ENCODE data around the gene DPP6. TPM values are rescaled to one million over a fixed set of nuclear protein-coding genes. Genes with fewer than 3 reads are reported as not detected.

The DPP6 gene
- polyA plus RNA-seq, 1 of the 3 experiments (the other 2 are of a cell fraction) = not detected

- 51% methylated on average over 22 of the region's 23 CpGs for WGBS (ENCODE audit: low lambda C conversion rate)
- no peaks in the 10 kb centered on the region for H3F3A ChIP-seq (replicated peaks; ENCODE audit: insufficient read depth)
- CTCF ChIA-PET = no interaction called here
Measured at GRCh38 chr7:154338701-154339506, 286.7 kb downstream of the DPP6 start.

More at GRCh38 chr7:154338701-154339506, 286.7 kb downstream of the DPP6 start:
- Histone ChIP-seq H3K79me2 (ENCODE audit: insufficient read depth) (no peaks in the 10 kb centered on the region), H4K20me1 (ENCODE audit: insufficient read depth) (no peaks in the 10 kb centered on the region), H3K36me3 (replicated peaks in 1 of 2; ENCODE audit: control insufficient read depth in 1 of 2, insufficient read depth in 2 of 2, low read length in 1 of 2) (no peaks in the 10 kb centered on the region), H3K9me2 (no peaks in the 10 kb centered on the region), H2AFZ (ENCODE audit: low read depth) (no peak overlapping the region), H3K4me3 (ENCODE audit: low read depth in 2 of 2, low read length in 1 of 2) (no peak overlapping the region), H3K27me3 (ENCODE audit: insufficient read depth) (no peaks in the 10 kb centered on the region), H3K9ac (no peak overlapping the region), H3K9me3 (no peaks in the 10 kb centered on the region; the same call in 1 of the 2 replicates), H3K4me1 (ENCODE audit: control insufficient read depth in 1 of 2, insufficient read depth in 2 of 2, low read depth in 1 of 2, low read length in 1 of 2) (no peaks in the 10 kb centered on the region), H3K4me2 (no peak overlapping the region), H3K27ac (ENCODE audit: low read depth in 2 of 2, low read length in 1 of 2) (no peak overlapping the region)
- POLR2A ChIA-PET = interaction anchor here (0.7 kb wide), 1 partner anchor 12 kb away, joined by 3 read pairs; no protein-coding TSS in a partner anchor
- DNase-seq = no peak
- no peak for TF ChIP-seq RXRA (IDR thresholded peaks at IDR 0.05; ENCODE audit: borderline replicate concordance, low read depth)
- TF ChIP-seq ZBTB33 (IDR thresholded peaks at IDR 0.05; ENCODE audit: borderline replicate concordance, low read depth) = no peak
- no peak for TF ChIP-seq SMC3 (IDR thresholded peaks at IDR 0.05; ENCODE audit: low read depth, low read length)
- TF ChIP-seq RAD21 (IDR thresholded peaks at IDR 0.05; ENCODE audit: low read length) = no peak
- TF ChIP-seq CTCF (IDR thresholded peaks at IDR 0.05) = no peak
- no peak for TF ChIP-seq PBX3 (IDR thresholded peaks at IDR 0.05)
- no peak for TF ChIP-seq MEF2A (IDR thresholded peaks at IDR 0.05; ENCODE audit: borderline replicate concordance, low read depth)
- TF ChIP-seq POLR2AphosphoS5 (IDR thresholded peaks at IDR 0.05; ENCODE audit: low read depth, low read length) = no peak
- no peak for TF ChIP-seq GABPA (IDR thresholded peaks at IDR 0.05; ENCODE audit: low read depth)
- TF ChIP-seq GATA2 (CRISPR knock-in tag; IDR thresholded peaks at IDR 0.05) = no peak
- no peak for TF ChIP-seq SIN3A (IDR thresholded peaks at IDR 0.05; ENCODE audit: borderline replicate concordance, low read depth, low read length)
- no peak for TF ChIP-seq JUND (IDR thresholded peaks at IDR 0.05)
- TF ChIP-seq EP300 (IDR thresholded peaks at IDR 0.05; ENCODE audit: borderline replicate concordance in 1 of 2, low read depth in 1 of 2, low read length in 1 of 2) = no peak
- TF ChIP-seq EZH2phosphoT487 (IDR thresholded peaks at IDR 0.05; ENCODE audit: borderline replicate concordance, low read depth) = no peak
- no peak for TF ChIP-seq RCOR1 (IDR thresholded peaks at IDR 0.05; ENCODE audit: low read length)
- no peak for TF ChIP-seq IRF3 (IDR thresholded peaks at IDR 0.05; ENCODE audit: low read depth, low read length)
- TF ChIP-seq TAF1 (IDR thresholded peaks at IDR 0.05; ENCODE audit: borderline replicate concordance, low read depth, low read length) = no peak
- TF ChIP-seq CHD2 (IDR thresholded peaks at IDR 0.05; ENCODE audit: low read length, partially characterized antibody) = no peak
- TF ChIP-seq ELF1 (IDR thresholded peaks at IDR 0.05) = no peak
